ENCODE measurements around the gene UBXN4.
"Not testable (repeated sequence)": the region's sequence is repeated elsewhere in the genome, so short reads cannot be mapped to it uniquely, and the experiment has no call there.

The UBXN4 gene

GRCh38 chr2:135807874-135808273 lies 66.2 kb downstream of the UBXN4 start:
- DNase-seq (ENCODE audit: low read depth) = not testable (repeated sequence)

GRCh38 chr2:135812907-135813511 lies 71.4 kb downstream of the UBXN4 start:
- no peak for DNase-seq (ENCODE audit: low read depth)

- DNase-seq (ENCODE audit: low read depth) = no peak
Measured at GRCh38 chr2:135815269-135815668, 73.6 kb downstream of the UBXN4 start.

GRCh38 chr2:135817466-135817865 lies 75.8 kb downstream of the UBXN4 start:
- DNase-seq (ENCODE audit: low read depth) = no peak

- DNase-seq (ENCODE audit: low read depth) = no peak
Measured at GRCh38 chr2:135817951-135818350, 76.3 kb downstream of the UBXN4 start.

- DNase-seq (ENCODE audit: low read depth) = no peak
Measured at GRCh38 chr2:135818937-135819610, 77.4 kb downstream of the UBXN4 start.

GRCh38 chr2:135820003-135820618 lies 78.5 kb downstream of the UBXN4 start:
- no peak for DNase-seq (ENCODE audit: low read depth)

- DNase-seq (ENCODE audit: low read depth) = no peak
Measured at GRCh38 chr2:135821190-135821589, 79.5 kb downstream of the UBXN4 start.

- DNase-seq (ENCODE audit: low read depth) = no peak
Measured at GRCh38 chr2:135822855-135823254, 81.2 kb downstream of the UBXN4 start.

- no peak for DNase-seq (ENCODE audit: low read depth)
Measured at GRCh38 chr2:135825131-135825530, 83.5 kb downstream of the UBXN4 start.

GRCh38 chr2:135825550-135826176 lies 84.0 kb downstream of the UBXN4 start:
- no peak for DNase-seq (ENCODE audit: low read depth)

GRCh38 chr2:135826544-135826943 lies 84.9 kb downstream of the UBXN4 start:
- no peak for DNase-seq (ENCODE audit: low read depth)

GRCh38 chr2:135829378-135830135 lies 87.9 kb downstream of the UBXN4 start:
- DNase-seq (ENCODE audit: low read depth) = no peak

- no peak for DNase-seq (ENCODE audit: low read depth)
Measured at GRCh38 chr2:135831180-135831812, 89.6 kb downstream of the UBXN4 start.

- DNase-seq (ENCODE audit: low read depth) = no peak
Measured at GRCh38 chr2:135832891-135833290, 91.2 kb downstream of the UBXN4 start.
